GM21381 (cell line): ENCODE results near the gene MAPK8.
"Not testable (repeated sequence)": the region's sequence is repeated elsewhere in the genome, so short reads cannot be mapped to it uniquely, and the experiment has no call there.

Source experiments
- ATAC-seq: cut with Tn5 transposase; IDR thresholded peaks from one replicate; pipeline ENCODE4 v1.9.1; 2021; ENCODE audit warnings: mild to moderate bottlenecking, moderate library complexity; ENCODE audit not compliant: unreplicated experiment

The MAPK8 gene

GRCh38 chr10:48333856-48334255 lies 27.4 kb downstream of the MAPK8 start:
- ATAC-seq, result no peak

DNA sequence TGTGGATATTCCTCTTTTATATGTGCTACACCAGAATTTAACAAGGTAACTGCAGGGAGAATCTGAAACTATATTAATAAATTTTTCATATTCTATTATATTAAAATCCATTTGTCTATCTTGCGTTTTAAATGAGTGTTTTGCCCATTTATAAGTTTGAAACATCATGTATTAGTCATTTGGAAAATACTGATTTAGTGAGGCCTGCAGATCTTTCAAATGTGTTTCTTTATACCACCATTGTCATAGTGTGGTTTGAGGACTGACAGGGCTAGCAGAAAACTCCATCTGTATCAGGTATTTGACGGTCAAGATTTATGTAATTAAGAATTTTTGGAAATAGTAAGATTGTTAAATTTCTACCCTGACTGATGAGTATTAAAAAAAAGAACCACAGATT lies 29.3 kb downstream of the MAPK8 start:
- ATAC-seq, result no peak

DNA sequence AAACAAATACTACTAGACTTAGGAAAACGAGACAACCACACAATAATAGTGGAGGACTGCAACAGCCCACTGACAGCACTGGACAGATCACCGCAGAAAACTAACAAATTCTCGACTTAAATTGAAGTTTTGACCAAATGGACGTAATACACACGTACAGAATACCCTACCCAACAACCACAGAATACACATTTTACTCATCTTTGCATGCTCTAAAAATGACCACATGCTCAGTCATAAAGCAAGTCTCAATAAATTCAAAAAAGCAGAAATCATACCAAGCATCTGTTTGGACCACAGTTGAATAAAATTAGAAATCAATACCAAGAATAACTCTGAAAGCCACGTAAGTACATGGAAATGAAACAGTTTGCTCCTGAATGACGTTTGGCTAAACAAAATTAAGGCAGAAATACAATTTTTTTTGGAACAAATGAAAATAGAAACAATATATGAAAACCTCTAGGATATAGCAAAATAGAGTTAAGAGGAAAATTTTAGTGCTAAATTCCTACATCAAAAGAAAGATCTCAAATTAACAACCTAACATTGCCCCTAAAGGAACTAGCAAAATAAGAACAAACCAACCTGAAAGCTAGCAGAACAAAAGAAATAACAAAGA lies 30.6 kb downstream of the MAPK8 start:
- ATAC-seq, result peak; percentile 82

- ATAC-seq, result no peak
These were observed 34.3 kb downstream of the MAPK8 start for GRCh38 chr10:48340734-48341133.

DNA sequence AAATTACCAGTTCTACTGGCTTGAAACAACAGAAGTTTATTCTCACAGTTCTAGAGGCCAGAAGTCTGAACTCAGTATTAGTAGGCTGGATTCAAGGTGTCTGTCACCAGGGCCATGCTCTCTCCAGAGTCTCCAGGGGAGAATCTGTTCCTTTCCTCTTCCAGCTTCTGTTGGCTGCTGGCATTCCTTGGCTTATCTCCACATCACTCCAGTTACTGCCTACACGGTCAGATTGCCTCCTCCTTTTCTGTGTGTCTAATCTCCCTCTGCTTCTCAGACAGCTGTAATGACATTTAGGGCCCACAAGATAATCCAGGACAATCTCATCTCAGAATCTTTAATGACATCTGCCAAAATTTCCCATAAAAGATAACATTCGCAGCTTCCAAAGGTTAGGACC lies 36.6 kb downstream of the MAPK8 start:
- ATAC-seq, result no peak

DNA sequence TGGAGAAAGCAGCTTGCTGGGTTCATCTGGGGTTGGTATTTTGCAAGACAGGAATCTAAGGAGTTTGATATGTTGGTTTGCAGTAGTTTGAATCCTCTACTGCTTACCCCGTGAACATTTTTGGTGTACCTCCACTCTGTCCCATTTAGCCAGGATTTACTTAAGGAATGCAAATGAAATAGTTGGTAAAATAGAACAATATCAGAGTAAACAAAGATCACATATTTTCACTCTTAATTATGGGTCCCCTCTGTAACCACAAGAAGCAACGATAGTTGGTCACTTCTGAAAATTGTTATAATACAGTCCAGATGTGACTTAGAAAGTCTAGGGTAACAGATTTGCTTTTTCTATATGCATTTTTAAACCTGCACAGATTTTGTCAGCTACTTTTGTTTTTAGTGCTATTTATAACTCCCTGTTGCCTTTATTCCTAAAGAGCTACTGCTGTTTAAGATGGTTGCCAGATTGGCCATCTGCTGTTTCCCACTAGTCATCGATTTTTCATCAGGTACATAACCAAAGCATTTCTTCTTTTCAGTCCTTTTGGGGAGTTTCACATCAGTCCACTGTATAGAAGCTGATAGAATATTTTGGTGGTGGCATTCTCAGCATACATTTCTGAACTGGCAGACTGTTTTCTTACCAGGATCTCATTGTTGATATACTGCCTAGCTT lies 37.6 kb downstream of the MAPK8 start:
- no peak for ATAC-seq

DNA sequence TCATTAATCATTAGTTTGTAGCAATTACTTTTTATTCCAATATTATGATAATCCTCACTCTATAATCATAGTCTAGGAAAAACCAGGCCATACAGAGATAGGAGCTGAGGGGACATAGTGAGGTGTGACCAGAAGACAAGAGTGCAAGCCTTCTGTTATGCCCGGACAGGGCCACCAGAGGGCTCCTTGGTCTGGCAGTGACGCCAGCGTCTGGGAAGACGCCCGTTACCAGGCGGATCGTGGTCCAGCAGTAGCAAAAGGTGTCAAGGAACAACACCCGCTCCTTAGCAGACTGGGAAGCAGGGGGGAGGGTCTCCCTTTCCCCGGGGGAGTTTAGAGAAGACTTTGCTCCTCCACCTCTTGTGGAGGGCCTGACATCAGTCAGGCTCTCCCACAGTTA lies 39.8 kb downstream of the MAPK8 start:
- ATAC-seq, result not testable (repeated sequence)

DNA sequence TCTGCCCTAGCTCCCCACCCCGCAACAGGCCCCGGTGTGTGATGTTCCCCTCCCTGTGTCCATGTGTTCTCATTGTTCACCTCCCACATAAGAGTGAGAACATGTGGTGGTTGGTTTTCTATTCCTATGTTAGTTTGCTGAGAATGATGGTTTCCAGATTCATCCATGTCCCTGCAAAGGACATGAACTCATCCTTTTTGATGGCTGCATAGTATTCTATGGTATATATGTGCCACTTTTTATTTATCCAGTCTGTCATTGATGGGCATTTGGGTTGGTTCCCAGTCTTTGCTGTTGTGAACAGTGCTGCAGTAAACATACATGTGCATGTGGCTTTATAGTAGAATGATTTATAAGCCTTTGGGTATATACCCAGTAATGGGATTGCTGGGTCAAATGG lies 41.1 kb downstream of the MAPK8 start:
- ATAC-seq, result not testable (repeated sequence)

- ATAC-seq, result not testable (repeated sequence)
These were observed 41.5 kb downstream of the MAPK8 start for GRCh38 chr10:48347943-48348342.

DNA sequence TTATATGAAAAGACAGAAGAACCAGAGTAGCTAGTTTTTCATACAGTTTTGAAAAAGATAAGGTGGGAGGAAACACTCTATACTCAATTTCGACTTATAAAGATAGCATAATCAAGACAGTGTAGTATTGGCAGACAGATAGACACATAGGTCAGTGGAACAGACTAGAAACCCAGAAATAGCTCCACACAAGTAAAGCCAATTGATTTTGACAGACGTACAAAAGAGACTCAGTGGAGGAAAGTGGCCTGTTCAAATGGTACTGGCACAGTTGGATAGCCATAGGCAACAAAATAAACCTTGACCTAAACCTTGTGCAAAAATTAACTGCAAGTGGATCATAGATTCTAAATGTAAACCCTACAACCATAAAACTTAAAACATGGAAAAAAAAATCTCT lies 46.8 kb downstream of the MAPK8 start:
- ATAC-seq, result no peak

DNA sequence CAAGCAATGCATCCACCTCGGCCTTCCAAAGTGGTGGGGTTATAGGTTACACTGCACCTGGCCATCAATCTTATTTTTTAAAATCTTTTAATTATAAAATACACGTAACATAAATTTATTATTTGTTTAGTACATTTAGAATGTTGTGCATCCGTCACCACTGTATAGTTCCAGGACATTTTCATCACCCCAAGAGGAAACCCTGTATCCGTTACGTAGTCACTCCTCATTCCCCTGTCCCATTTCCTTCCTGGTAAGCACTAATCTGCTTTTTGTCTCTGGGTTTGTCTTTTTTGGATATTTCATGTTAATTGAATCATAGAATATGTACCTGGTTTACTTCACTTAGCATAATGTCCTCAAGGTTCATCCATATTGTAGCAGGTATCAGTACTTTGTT lies 51.2 kb downstream of the MAPK8 start:
- ATAC-seq, result no peak

GRCh38 chr10:48358162-48358561 lies 51.7 kb downstream of the MAPK8 start:
- ATAC-seq, result no peak

DNA sequence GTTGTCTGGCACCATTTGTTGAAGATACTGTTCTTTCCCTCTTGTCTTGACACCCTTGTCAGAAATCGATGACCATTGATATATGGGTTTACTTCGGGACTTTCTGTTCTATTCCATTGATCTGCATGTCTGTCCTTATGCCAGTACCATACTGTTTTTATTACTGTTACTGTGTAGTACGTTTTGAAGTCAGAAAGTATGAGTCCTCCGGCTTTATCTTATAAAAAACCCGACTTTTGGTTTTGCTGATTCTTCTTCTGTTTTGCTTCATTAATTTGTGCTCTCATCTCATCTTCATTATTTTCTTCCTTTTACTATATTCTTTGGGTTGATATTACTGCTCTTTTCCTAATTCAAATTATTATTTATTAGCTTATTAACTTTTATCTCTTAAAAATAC lies 52.4 kb downstream of the MAPK8 start:
- ATAC-seq, result no peak

- ATAC-seq, result no peak
These were observed 54.7 kb downstream of the MAPK8 start for GRCh38 chr10:48361176-48361575.

- ATAC-seq, result no peak
These were observed 57.3 kb downstream of the MAPK8 start for GRCh38 chr10:48363617-48364355.

- no peak for ATAC-seq
These were observed 58.4 kb downstream of the MAPK8 start for GRCh38 chr10:48364659-48365405.

DNA sequence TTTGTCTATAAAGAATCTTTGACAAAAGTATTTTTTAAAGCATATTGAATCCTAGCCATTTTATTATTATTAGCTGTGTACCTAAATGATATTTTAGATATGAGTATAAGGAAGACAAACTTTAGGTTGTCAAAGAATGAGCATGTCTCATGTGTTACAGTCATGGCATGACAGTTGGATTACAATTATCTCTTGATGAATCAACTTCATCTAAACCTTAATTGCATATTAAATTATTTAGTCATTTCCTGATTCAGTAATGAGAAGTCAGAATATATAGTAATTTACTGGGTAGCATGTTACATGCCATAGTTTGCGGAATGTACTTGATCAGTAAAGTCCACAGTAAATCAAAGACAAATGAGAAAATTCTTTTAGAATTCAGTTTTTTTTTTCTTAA lies 59.2 kb downstream of the MAPK8 start:
- no peak for ATAC-seq

DNA sequence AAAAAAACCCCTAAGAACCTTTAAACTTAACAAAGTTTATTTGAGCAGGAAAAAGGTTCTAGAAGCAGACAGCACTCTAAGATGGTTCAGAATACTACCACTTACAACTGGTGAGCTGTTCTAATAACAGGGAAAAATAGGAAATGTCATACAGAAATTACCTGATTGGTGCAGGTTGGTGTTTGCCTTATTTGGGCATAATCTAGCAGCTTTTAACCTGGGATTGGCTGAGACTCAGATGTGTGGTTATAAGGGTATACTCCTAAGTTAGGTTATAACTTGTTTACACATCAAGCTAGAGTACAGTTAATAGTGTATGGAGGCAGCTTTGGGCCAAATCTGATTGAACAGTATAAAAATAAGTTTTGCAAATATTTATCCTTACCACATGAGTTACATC lies 59.8 kb downstream of the MAPK8 start:
- no peak for ATAC-seq

- ATAC-seq, result no peak
These were observed 63.0 kb downstream of the MAPK8 start for GRCh38 chr10:48369501-48369900.

DNA sequence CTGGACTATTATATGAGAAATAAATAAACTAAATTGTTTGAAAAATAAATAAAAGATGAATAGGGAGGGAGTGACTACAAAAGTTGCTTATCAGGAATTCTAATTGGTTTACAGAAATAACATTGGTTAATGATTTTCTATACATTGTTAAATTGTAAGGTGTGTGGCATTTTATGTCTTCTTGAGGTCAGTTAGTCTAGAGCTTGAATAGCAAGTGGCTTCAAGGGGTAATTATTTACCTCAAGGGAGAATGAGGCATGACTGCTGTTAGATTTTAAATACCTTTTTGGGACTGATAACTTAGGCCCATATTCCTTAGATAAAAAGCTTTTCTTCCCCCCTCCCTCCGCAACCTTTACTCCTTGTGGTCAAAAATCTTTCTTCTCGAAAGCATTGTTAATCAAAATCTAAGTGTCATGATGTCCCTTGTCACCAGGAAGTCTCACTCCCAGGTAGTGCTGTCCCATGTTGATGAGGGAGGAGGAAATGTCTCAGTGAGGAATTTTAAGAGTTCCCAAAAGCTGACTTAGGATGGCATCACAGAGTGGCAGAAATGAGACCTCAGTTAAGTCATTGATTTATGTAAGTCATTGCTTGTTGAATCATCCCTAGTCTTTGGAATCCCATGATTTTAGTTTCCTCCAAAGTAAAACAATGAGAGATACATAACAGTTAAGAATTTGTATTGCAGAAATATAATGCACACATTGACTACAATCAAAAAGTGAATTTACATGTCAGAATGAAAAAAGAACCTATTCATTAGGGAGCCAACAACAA lies 71.5 kb downstream of the MAPK8 start:
- ATAC-seq, result no peak

DNA sequence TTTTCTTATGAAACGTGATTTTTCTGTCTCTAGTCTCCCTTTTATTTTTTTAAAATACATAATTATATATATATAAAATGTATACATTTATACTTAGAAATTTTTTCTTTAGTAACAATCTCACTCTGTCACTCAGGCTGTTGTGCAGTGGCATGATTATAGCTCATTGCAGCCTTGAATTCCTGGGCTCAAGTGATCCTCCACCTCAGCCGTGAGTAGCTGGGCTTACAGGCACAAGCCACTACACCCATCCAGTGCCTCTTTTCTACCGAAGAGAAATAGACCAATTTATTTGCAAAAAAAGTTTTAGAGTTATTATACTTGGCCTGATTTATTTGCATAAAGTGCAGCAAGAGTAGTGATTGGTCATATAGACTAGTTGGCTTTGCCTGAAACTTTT lies 72.2 kb downstream of the MAPK8 start:
- ATAC-seq, result no peak
